ENCODE measurements around the gene ARHGEF1. TPM values are rescaled to one million over a fixed set of nuclear protein-coding genes. Genes with fewer than 3 reads are reported as not detected.

ARHGEF1 gene
- total RNA-seq, 4 donors from 2014 or later: 34.1 to 106 (median 53.9) TPM

DNA sequence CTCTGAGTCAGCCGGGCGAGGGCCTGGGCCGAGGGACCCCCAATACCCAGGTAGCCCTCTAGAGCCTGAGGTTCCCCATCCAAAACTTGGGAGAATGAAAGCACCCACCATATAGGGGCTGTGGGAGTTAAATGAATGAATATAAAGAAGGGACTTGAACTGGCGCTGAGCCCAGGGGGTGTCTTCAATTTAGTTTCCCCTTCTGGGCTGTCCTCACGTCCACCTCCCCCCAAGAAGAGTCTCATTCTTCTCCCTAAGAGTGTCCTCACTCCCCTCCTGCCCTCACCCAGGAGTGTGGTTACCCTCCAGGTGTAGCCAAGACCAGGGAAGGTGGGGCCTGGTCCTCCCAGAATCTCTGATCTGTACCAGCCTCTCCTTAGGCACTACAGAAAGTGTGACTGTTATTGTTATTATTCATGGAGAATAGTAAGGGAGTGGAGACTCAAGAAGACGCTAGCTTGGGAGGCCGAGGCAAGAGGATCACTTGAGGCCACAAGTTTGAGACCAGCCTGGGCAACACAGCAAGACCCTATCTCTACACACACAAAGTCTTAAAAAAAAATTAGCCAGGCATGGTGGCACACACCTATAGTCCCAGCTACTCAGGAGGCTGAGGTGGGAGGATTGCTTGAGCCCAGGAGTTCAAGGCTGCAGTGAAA is 3.2 kb upstream of the ARHGEF1 start:
- TF ChIP-seq, protein P1, sequence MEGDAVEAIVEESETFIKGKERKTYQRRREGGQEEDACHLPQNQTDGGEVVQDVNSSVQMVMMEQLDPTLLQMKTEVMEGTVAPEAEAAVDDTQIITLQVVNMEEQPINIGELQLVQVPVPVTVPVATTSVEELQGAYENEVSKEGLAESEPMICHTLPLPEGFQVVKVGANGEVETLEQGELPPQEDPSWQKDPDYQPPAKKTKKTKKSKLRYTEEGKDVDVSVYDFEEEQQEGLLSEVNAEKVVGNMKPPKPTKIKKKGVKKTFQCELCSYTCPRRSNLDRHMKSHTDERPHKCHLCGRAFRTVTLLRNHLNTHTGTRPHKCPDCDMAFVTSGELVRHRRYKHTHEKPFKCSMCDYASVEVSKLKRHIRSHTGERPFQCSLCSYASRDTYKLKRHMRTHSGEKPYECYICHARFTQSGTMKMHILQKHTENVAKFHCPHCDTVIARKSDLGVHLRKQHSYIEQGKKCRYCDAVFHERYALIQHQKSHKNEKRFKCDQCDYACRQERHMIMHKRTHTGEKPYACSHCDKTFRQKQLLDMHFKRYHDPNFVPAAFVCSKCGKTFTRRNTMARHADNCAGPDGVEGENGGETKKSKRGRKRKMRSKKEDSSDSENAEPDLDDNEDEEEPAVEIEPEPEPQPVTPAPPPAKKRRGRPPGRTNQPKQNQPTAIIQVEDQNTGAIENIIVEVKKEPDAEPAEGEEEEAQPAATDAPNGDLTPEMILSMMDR (IDR thresholded peaks at IDR 0.05; ENCODE audit: low read depth): no peak

DNA sequence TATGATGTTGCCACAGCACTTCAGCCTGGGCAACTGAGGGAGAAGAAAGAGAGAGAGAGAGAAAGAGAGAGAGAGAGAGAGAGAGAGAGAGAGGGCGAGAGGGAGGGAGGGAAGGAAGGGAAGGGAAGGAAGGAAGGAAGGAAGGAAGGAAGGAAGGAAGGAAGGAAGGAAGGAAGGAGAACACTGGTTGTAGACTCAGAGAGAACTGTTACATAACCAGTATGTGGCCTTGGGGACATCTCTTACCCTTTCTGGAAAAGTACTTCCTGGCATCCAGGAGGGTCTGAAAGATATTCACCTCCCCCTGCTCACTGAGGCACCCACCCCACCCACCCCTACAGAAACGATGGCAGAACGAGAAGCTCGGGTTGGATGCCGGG is 2.7 kb upstream of the ARHGEF1 start:
- TF ChIP-seq, protein P1 (IDR thresholded peaks at IDR 0.05; ENCODE audit: low read depth): no peak

DNA sequence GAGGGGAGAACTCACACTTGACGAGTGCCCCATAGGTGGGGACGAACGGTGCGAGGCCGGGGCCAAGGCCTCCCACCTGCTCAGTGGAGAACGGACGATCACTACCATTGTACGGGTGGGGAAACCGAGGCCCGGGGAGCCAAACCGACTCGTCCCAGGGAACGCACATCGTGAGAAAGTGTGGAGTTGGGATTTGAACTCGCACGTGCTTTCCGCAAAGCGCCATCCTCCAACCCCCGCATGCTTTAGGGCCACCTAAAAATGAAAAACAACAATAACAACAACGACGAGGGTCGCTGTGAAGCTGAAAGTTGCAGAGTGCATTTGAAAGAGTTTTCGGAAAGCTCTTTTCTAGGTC is 458 bp downstream of the ARHGEF1 start:
- TF ChIP-seq, protein P1 (IDR thresholded peaks at IDR 0.05; ENCODE audit: low read depth): no peak

DNA sequence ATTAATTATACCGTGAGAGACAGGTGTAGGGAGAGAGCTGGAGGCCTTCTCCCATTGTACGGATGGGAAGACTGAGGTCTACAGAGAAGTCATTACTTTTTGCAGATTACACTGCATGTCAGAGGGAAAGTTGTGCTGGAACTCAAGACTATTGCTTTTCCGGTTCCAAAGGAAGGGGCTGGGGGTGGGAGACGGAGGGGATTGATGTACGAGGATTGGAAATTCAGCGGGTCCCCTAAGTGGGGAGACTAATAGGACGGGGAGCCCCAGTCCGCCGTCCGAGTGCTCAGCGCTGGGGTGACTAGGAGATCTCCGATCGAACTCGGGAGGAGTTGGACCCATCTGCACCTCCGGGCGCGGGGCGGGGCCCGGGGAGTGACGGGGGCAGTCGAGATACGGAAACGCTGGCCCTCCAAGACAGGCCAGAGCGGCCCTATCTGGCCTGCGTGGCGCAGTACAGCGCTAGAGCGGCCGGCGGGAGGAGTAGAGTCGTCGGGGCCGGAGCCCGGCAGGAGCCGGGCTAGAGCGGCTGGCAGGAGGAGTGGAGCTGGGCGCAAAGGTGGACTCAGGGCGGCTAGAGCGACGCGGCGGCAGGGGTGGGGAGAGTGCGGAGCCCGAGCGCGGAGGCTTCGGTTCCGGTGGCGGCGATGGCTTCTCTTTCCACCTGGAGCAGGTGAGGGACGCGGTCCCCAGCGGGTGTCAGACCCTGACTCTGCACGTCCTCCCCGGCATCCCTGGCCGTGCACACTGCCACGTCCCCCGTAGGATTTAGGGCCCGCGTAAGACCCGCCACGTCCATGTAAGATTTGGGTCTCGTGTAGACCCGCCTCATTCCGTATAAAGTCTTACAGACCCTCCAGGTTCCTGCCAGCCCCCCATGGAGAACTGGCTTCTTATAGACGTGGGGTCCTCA is 1.1 kb downstream of the ARHGEF1 start:
- TF ChIP-seq, protein P1 (IDR thresholded peaks at IDR 0.05; ENCODE audit: low read depth): no peak

DNA sequence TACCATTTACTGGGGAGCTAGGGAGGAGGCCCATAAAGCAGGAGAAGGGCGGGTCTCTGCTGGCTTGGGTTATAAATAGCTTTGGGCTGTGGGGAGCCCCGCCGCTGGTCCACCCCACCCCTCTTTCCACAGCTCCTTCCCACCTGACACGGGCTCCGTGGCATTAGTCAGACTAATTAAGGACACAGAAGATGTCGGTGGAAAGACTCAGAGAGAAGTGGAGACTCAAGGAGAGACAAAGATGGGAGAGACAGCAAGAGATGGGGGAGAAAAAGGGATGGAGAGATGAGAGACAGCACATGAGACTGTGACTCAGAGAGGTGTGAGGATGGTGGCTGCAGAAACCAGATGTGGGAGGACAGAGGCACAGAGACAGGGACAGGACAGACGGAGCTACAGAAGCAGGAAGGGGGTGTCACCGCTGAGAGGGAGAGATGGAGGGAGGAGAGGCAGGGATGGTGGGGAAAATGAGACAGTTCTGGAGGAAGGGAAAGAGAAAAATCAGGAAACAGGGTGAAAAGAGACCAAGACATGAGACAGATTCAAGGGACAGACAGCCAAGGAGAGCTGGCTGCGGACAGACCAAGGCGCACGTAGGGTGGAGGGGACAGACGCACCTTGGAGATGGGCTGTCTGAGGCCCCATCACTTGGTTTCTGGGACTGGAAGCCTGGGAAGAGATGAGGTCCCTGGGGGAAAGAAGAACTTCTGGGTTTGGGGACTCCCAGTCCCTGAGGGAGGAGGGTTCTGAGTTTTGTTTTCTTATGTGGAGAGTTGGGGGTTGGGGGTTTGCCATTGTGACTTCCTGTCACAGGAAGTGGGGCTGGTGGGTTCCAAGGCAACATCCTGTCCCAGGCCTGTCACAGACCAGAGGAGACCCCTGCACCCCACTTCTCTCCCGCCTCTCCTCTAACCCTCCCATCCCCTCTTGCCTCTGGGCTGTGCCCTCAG is 4.1 kb downstream of the ARHGEF1 start:
- TF ChIP-seq, protein P1 (IDR thresholded peaks at IDR 0.05; ENCODE audit: low read depth): no peak

DNA sequence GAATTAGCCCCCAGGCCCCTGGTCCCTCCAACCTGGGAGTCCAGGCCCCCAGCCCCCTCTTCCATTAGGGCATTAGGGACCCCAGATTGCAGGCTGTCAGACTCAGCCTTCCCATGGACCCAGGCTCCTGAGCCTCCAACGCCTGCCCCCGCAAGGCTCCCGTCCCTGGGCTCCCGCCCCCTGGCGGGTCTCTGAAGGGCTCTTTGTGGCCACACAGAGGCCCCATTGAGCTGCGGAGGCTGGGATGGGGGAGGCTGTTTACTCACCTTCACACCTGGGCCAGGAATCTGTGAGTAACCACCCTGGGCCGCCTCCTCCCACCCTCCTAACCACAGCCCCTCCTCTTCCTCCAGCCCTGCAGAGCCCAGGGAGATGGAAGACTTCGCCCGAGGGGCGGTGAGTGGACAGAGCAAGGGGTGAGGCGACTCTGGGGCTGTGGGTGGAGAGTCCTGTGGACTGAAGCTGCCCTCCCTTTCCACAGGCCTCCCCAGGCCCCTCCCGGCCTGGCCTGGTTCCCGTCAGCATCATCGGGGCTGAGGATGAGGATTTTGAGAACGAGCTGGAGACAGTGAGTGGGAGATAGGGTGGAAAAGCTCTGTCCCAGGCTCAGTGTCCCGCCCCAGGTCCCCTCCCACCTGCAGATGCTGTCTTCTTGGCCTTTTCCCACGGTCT is 4.9 kb downstream of the ARHGEF1 start:
- TF ChIP-seq, protein P1 (IDR thresholded peaks at IDR 0.05; ENCODE audit: low read depth): no peak
